Raji (cell line): ENCODE data around the gene C2orf49.

Experiments
- POLR2A ChIP-seq: IDR thresholded peaks from 2 replicates; pipeline ENCODE4 v1.6.1; 2011; ENCODE audit warnings: low read depth, low read length, control low read depth; ENCODE audit not compliant: insufficient read depth

C2orf49 gene

DNA sequence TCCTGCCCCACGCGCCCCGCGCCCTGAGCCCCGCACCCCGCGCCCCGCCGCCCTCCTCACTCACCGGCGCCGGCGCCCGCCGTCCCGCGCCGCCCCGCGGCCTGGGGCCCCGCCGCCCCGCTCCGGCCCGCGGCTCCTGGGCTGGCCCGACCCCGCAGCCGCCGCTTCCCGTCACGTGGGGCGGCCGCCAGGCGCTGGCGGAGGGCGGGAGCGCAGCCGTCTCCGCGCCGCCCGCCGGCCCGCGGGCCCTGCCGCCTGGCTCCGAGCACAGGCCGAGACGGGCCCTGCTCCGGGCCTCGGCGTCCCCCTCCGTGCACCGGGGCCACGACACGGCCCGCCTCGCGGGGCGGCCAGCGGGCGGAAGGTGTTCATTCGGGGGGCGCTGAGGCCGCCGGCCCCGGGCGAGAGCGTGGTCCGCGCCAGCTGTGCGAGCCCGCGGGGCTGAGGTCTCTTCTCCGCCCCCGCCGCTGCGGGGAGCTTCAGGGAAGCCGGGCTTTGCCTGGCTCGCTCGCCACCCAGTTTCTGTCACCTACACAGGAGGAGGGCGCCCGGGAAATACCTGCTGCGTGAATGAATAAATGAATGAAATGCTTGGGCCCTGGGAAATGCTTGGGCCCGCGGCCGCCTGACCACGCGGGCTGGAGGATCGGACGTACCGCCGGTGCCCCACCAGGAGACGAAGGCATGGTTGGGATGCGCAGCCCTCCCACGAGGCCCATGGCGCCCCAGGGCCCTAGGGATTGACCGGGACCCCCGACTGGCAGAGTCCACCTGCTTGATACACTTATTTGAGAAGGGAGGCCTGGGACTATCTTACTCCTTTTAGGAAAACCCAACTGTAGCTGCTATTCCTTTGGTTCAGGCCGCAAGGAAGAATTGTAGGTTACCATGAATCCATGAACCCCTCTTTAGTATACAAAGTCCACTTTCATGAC is 7.5 kb upstream of the C2orf49 start, which contains the start of gene TGFBRAP1:
TGFBRAP1 (minus strand) TSS at position 175 of the 935 bp plus-strand sequence. CDS start 21,434 bp downstream, outside the sequence.
- peak; percentile 67 for TF ChIP-seq POLR2A

DNA sequence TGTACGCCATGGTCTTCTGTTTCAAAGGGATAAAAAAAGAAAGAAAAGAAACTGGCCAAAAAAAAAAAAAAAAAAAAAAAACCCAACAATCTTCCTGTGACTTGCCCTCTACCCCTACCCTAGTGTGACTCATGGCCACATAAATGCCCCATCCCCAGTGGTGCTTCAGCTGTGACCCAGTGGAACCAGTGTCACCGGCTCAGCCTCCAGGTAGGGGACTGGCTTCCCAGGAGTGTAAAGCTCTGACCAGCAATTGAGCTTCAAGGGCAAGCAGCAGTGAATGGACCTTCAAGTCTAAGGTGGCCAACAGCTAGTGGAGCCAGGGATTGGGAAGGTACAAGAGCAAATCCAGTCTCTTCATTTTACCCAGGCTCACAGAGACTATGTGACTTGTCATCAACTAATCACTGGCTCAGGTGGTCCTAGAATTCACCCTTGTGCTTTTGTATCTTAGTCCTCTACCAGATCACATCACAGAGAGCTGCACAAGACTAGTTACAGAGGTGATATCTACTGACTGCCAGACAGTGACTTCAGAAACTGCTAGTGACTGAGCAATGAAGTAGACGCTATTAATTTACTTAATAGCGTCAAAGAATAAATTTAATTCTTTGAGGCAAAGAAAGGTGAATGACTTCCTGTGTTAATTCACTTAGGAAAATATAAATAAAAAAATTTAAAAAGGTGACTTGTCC is 6.5 kb upstream of the C2orf49 start:
- no peak for TF ChIP-seq POLR2A

DNA sequence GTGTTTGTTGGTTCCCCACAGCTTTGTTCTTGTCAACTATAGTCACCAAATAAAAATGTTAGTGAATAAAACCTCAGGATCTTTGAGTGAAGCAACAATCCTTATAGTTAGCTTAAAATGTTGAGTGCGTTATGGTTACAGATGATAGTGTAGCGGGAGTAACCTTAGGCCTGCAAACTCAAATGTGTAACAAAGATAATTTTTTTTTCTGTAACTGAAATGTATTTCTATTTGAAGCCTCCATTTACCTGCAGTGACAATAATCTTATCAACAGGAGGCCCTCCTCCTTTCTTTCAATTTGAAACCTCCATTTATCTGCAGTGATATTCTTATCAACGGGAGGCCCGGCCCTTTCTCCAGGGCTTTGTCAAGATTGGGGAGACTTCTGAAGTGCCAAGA is 3.1 kb upstream of the C2orf49 start:
- no peak for TF ChIP-seq POLR2A

DNA sequence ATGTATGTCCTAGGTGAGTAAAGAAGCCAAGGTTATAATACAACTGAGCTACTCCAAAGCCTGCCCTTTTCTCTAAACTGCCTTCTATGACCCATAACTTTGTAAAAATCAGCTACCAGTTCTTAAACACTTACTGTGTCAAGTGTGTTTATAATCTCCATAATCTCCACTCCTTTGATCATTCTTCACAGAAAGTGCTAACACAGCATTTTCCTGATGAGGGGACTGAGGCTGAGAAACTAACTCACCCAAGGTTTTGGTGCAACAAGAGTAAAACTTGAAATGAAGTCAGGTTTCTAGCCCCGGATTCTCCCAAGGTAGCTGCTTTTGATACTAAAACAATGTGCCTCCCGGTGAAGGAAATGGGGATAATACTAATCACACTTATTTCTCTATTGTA is 1.9 kb upstream of the C2orf49 start:
- no peak for TF ChIP-seq POLR2A

DNA sequence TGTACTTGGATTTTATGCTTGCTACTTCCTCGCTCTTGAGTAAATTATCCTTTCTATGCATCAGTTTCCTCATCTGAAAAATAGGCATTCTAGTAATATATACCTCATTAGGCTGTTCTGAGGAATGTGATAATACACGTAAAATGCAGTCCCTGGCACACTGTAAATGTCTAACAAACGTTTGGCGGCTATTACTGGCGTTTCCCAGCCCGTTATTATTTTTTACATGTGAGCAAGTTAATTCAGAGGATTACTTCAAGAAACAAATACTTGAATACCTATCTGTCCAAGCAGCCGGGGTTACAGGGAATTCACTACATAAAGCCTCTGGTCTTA is 586 bp upstream of the C2orf49 start:
- no peak for TF ChIP-seq POLR2A

DNA sequence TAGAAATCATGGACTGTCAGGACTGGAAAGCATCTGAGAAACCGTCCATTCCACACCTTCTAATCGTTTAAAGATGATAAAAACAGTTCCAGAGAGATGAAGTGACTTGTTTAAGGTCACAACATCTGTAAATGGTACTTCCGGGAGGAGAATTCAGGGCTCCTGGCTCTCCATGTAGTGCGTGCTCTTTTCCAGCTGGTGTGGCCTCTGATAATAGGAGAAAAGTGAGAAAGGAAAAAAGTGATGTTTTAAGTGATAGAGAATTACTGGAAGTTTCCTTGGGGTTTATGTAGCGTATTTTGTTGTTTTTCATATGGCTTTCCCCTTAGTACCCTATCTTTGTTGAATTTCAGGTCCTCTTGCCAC is 663 bp downstream of the C2orf49 start:
- no peak for TF ChIP-seq POLR2A

DNA sequence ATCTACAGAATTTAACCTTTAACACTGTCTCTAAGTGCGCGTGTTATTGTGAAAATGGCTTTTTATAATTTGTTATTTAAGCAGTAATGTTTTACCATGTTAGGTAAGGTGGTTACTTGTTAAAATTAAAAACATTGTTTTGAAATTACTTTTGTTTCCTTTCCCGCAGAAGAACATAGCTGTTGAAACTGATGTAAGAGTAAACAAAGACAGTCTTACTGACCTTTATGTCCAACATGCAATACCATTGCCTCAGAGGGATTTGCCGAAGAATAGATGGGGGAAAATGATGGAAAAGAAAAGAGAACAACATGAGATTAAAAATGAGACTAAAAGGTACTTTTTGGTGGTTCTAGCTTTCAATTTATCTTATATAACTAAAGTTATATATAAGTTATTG is 2.1 kb downstream of the C2orf49 start:
- no peak for TF ChIP-seq POLR2A

DNA sequence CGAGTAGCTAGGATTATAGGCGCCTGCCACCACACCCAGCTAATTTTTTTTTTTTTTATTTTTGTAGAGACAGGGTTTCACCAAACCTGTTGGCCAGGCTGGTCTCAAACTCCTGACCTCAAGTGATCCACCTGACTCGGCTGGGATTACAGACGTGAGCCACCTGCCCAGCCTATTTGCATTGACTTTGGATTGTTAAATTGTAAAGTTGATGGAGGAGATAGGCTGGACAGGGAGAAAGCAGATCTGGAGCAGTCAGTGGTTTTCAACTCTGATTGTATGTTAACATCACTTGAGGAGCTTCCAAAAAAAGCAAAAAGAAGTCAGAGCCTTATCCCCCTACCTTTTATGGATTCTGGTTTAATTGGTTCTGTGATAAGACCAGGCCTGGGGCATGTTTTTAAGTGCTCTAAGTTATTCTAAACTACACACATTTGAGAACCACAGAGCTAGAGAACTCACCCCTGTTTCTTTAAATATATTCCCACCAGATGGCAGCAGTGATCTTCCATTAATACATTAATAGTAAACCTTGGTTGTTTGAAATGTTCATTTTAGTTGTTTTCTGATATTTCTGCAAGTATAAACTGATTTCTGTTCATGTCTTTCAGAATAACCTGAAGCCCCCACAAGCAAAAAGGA is 7.5 kb downstream of the C2orf49 start:
- TF ChIP-seq POLR2A: no peak

DNA sequence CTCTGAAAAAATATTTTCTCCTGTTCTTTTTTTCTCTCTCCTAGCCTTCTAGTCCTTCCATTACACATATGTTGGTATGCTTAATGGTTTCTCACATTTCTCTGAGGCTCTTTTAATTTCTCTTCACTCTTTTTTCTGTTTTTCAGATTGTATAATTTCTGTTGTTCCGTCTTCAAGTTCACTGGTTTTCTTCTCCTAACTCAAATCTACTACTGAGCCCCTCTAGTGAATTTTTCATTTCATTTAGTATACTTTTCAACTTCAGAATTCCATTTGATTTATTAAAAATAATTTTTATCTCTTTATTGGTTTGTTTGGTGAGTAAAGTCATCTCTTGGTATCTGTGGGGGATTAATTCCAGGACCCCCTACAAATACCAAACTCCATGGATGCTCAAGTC is 19.8 kb downstream of the C2orf49 start:
- TF ChIP-seq POLR2A: no peak

DNA sequence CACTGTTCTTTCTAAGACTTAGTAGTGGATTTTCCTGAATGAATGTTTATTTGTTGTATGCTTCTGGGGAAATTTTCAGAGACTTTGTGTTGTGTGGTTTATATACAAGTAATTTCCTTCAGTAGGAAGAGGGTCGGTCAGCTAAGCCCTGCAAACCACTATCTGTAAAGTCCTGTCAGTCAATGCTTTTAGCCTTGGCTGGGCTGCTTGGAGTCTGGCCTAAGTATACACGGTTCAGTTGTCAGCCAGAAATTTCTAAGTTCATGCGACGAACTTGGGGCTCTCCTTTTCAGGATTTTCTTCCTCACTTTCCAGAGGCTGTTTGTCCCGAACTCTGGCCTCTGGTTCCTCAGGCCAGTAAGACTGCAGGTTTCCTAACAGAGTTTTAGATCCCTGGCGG is 21.3 kb downstream of the C2orf49 start:
- TF ChIP-seq POLR2A: no peak

DNA sequence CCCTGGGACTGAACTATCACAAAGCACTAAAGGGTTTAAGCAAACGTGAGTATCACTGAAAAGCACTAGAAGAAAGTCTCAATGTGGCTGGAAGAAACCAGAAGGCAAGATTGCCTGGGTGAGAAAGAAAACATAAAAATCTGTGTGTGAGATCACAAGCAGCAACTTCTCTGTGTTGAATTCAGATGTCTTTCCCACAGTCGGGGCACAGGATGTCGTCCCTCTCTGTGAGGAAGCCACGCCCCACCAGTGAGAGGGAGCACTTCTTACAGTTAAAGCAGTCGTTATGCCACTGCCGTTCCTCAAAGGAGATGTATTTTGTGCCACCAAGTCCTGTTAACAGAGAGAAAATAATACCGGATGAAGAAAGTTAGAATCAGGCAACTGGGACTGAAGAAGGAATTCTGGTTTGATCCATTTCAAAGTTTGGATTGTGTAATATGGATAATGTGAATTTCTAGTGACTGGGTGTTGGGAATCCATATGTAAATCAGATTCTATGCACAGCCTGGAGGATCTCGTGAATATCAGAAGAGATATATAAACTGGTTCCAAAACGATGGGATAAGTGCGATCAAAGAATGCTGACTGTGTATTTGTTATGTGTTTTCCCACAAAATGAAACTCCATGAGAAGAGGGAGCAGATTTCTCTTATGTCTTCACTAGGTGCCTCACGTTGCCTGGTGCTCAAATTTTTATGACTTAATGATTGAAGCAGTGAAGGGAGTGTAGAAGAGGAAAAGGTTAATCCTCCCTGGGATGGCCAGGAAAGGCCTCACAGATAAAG is 24.0 kb downstream of the C2orf49 start:
- TF ChIP-seq POLR2A: no peak

DNA sequence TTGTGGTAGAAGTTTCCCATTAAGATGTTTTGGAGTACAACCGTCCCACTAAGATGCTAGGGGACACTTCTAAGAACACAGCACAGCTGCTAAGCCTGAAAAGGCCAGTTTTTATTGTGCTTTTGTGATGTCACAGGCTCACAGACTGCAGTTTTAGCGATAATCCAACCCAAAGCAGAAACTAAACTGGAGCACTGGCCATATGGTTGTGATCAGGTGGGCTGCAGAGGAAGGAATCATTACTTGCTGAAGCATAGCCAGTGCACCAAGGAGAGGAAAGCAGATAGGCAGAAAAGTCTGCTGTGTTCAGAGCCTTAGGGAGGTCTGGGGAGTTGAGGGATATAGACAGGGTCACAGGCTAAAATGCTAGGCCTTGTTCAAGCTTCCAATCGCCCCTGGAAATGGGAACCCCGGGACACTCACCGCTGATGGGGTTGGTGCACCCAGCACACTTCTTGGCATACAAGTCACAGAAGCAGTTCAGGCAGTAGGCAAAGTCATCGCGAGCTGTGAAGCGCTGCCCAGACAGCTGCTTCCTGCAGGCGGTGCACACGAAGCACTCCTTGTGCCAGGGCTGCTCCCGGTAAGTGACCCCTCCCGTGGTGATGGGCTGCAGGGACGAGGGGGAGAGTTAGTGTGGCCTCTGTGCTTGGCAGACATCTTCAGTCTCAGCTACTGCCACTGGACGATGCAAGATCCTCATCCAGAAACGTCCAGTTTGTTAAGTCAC is 25.7 kb downstream of the C2orf49 start:
- no peak for TF ChIP-seq POLR2A

DNA sequence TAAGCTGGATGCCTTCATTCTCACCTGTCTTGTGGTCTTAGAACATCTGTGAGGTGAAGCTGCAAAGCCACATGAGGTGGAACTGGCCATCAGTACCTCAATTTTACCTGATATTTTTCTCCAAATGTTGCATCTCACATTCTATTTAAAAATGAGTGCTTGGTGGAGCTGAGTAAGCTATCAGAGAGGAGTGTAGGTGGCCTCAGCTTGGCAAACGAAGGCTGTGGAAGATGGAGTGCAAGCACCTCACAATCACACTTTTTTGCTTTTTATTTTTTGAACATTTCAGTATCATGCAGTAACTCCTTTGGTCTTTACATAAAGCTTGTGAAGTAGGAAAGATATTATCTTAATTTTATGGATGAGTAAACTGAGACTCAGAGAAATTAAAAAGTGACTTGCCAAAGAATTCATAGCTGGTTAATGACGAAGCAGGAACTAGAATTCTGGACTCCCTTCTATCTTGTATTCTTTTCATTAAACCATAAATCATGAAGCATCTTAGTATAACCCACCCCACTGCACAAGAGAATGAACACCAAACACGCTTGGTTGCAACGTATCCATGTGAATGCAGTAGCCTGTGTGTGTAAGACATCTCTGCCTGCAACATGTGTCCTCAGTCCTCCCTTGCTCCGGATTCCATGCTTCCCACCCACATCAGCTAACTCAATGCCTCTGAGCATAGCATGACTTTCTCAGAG is 27.2 kb downstream of the C2orf49 start:
- no peak for TF ChIP-seq POLR2A

DNA sequence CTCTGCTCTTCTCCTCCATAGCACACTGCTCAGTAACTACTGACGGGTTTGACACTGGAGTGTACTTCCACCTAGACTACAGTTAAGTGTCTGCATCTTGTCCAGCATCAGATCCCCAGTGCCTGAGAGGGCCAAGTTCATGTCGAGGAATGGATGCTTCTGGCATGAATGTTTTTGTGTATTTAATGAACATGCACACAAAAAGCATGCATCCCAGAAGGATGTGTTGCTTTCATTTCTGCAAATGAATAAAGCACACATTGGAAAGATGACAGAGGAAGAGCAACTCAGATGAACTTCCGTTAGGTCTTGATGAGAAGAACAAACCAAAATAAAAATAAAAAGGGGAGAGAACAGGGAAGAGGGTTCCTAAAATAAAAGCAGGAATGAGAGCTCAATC is 27.9 kb downstream of the C2orf49 start:
- TF ChIP-seq POLR2A: no peak
